SJCRH30 (cell line): ENCODE results near the gene TNFRSF18. TPM values are rescaled to one million over a fixed set of nuclear protein-coding genes. Genes with fewer than 3 reads are reported as not detected.
"Not testable (repeated sequence)": the region's sequence is repeated elsewhere in the genome, so short reads cannot be mapped to it uniquely, and the experiment has no call there.

Experiments used
- DNase-seq, 2 experiments: peaks; one replicate each; pipeline ENCODE4 v3.0.0-alpha.2; 2015 to 2020
- H3K27ac ChIP-seq: fragments of 250-450 bp; sonication (Bioruptor Pico); 2 replicates; pipeline ENCODE4 v1.5.1; 2020; ENCODE audit warnings: mild to moderate bottlenecking, moderate library complexity
- H3K27me3 ChIP-seq: fragments of 250-450 bp; sonication (Bioruptor Pico); 2 replicates; pipeline ENCODE4 v1.5.1; 2020; ENCODE audit warnings: mild to moderate bottlenecking, moderate library complexity
- H3K36me3 ChIP-seq: fragments of 250-450 bp; sonication (Bioruptor Pico); 2 replicates; pipeline ENCODE4 v1.5.1; 2020; ENCODE audit warnings: mild to moderate bottlenecking, moderate library complexity
- H3K4me1 ChIP-seq: fragments of 250-450 bp; sonication (Bioruptor Pico); 2 replicates; pipeline ENCODE4 v1.5.1; 2020; ENCODE audit warnings: mild to moderate bottlenecking, moderate library complexity
- H3K4me3 ChIP-seq: fragments of 250-450 bp; sonication (Bioruptor Pico); 2 replicates; pipeline ENCODE4 v1.5.1; 2020; ENCODE audit warnings: mild to moderate bottlenecking, moderate library complexity
- H3K9me3 ChIP-seq: fragments of 250-450 bp; sonication (Bioruptor Pico); replicated peaks from 2 replicates; pipeline ENCODE4 v1.5.1; 2020; ENCODE audit warnings: mild to moderate bottlenecking, moderate library complexity
- total RNA-seq: library from RNA; depleted of rRNA; stranded (reverse); fragments of >200 nt; shearing (Covaris generic); gene quantifications from 2 replicates; pipeline ENCODE4 v1.2.3, GENCODE V29; 2014; rRNA removed

TNFRSF18 gene, protein sequence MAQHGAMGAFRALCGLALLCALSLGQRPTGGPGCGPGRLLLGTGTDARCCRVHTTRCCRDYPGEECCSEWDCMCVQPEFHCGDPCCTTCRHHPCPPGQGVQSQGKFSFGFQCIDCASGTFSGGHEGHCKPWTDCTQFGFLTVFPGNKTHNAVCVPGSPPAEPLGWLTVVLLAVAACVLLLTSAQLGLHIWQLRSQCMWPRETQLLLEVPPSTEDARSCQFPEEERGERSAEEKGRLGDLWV
- total RNA-seq: 0.33 and 0.93 TPM in 2 replicates

DNA sequence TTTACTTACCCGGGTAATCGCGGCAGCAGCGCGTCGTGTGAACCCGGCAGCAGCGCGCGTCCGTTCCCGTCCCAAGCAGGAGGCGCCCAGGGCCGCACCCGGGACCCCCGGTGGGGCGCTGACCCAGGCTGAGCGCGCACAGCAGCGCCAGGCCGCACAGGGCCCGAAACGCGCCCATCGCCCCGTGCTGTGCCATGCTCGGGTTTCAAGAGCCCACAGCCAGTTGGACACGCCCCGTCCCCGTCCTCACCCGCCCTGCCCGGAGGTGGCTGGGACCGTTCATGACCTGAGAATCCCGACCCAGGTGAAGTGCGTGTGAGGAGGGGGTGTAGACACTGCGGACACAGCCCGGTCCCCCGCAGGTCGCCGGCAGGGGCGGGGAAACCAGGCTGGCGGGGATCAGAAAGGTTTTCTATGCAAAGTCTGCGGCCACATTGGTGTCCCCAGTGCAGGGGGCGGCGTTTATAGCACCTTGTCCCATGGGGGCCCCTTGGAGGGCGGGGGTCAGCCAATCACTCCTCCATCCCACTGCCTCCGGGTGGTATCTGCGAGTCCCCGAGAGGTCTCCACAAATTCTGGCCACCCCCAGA, at the start of gene TNFRSF18:
TSS of gene TNFRSF18 (minus strand) at position 217 of the 590 bp plus-strand sequence. CDS start at position 196, 21 bp downstream.
- H3K36me3 ChIP-seq: no peaks in the 10 kb centered on the region
- H3K27ac ChIP-seq: peak within 1 kb of the TSS; percentile 20
- peaks cover 39% of the 10 kb centered on the region for H3K4me1 ChIP-seq
- no peaks in the 10 kb centered on the region for H3K27me3 ChIP-seq
- no peaks in the 10 kb centered on the region for H3K9me3 ChIP-seq
- no peak within 1 kb of the TSS for H3K4me3 ChIP-seq
- DNase-seq: no peak

DNA sequence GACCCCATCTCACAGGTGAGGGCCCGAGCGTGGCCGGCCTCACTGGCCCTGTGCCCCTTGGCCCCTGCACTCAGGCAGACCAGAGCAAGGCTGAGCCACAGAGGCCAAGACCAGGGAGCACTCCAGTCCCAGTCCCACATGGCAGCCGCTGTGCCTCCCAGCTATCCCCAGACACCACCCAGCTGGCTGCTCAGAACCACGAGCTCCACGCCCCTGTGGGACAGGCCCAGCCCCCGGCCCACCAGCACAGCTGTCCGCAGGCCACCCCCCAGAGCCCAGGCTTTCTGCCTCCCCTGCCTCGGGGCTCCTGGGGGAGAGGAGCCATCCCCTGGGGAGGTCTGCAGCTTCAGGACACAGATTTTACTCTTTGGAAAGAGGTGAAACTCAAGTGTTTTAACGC, 49.2 kb upstream of the TNFRSF18 start:
- no peak for DNase-seq
- H3K36me3 ChIP-seq: peaks cover 46% of the 10 kb centered on the region
- H3K27me3 ChIP-seq: no peaks in the 10 kb centered on the region
- peaks cover 4% of the 10 kb centered on the region; the same call in 1 of the 2 replicates for H3K4me1 ChIP-seq
- no peak overlapping the region for H3K4me3 ChIP-seq
- H3K9me3 ChIP-seq: no peaks in the 10 kb centered on the region
- H3K27ac ChIP-seq: no peak overlapping the region

DNA sequence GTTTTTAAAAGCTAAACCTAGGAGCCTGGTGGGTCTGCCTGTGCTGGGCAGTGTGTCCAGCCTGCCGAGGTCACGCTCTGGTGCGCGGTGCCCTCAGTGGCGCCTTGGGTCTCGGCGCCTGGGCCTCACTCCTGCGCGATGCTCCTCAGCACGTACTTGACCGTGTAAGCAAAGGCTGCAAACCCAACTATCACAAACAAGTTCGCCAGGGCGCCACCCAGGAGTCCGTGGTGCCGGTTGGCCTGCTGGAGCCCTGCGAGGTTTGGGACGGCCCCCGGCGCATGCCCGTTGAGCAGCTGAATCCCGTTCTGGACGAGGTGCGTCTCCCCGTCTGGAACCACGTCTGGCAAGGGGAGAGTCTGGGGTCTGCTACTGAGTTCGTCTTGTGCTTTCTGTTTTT, 48.7 kb upstream of the TNFRSF18 start:
- no peaks in the 10 kb centered on the region for H3K9me3 ChIP-seq
- H3K36me3 ChIP-seq: peaks cover 41% of the 10 kb centered on the region
- no peak for DNase-seq
- no peak overlapping the region for H3K4me3 ChIP-seq
- H3K27ac ChIP-seq: no peak overlapping the region
- peaks cover 4% of the 10 kb centered on the region; the same call in 1 of the 2 replicates for H3K4me1 ChIP-seq
- no peaks in the 10 kb centered on the region for H3K27me3 ChIP-seq

DNA sequence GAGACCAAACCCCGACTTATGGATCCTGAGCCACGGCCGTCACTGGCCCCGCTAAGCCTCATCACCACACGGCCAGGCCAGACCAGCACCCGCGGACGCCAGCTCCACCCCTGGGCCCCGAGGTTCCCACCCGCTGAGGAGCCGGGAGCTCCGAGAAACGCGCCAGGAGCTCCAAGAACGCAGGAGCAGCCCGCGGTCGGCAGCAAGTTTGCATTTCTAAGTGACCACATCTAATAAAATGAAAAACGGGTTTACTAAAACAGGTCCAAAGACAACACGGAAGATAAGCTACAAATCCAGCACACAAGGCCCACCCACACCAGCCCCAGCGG, 48.2 kb upstream of the TNFRSF18 start:
- no peaks in the 10 kb centered on the region for H3K9me3 ChIP-seq
- no peak overlapping the region for H3K27ac ChIP-seq
- peaks cover 4% of the 10 kb centered on the region; the same call in 1 of the 2 replicates for H3K4me1 ChIP-seq
- DNase-seq: no peak
- no peak overlapping the region for H3K4me3 ChIP-seq
- H3K27me3 ChIP-seq: no peaks in the 10 kb centered on the region
- peaks cover 38% of the 10 kb centered on the region for H3K36me3 ChIP-seq

DNA sequence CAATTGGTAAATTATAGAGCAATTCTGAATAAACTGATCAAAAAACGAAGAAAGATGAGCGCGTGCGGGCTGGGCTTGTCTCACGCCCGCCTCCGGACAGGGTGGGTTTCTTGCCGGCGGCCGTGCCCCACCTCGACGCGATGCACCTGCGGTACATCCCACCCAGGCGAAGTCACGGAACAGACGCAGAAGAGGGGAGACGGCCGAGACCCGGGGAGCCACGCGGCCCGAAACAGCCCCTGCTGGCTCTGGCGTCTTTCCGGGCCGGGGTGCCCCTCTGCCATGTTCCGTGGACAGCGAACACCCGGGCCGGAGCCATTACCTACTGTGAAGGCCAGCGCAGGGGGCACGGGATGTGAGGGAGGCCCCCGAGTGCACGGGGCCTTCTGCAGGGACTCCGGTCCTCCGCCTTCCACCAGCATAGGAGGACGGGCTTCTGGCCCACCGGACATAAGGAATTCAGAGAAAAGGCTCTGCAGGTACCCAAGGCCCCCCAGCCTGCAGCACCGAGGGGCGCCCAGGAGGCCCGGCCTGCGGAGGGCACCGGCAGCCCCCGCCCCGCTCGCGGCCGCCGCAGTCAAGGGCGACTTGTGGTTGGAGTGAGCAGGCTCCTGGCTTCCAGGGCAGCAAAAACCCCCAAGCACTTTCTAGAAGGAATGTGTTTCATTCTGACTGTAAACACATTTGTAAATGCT, 47.7 kb upstream of the TNFRSF18 start:
- Histone ChIP-seq H3K36me3 (peaks cover 35% of the 10 kb centered on the region), H3K9me3 (no peaks in the 10 kb centered on the region), H3K4me1 (peaks cover 4% of the 10 kb centered on the region; the same call in 1 of the 2 replicates), H3K27ac (no peak overlapping the region), H3K4me3 (no peak overlapping the region), H3K27me3 (no peaks in the 10 kb centered on the region)
- no peak for DNase-seq

DNA sequence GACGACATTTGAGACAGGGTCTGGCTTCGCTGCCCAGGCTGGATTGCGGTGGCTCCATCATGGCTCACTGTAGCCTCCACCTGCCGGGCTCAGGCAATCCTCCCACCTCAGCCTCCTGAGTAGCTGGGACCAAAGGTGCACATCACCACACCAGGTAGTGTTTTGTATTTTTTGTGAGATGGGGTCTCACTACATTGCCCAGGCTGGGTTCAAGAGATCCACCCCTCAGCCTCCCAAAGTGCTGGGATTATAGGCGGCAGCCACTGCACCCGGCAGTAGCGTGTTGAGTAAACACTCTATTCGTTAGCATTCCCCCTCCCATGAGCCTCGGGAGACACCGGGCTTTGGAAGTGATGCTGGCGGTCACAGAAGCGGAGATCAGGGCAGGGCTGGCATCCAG, 46.9 kb upstream of the TNFRSF18 start:
- no peak overlapping the region for H3K27ac ChIP-seq
- peaks cover 30% of the 10 kb centered on the region for H3K36me3 ChIP-seq
- no peaks in the 10 kb centered on the region for H3K27me3 ChIP-seq
- H3K9me3 ChIP-seq: no peaks in the 10 kb centered on the region
- H3K4me1 ChIP-seq: peaks cover 4% of the 10 kb centered on the region; the same call in 1 of the 2 replicates
- DNase-seq: no peak
- H3K4me3 ChIP-seq: no peak overlapping the region

DNA sequence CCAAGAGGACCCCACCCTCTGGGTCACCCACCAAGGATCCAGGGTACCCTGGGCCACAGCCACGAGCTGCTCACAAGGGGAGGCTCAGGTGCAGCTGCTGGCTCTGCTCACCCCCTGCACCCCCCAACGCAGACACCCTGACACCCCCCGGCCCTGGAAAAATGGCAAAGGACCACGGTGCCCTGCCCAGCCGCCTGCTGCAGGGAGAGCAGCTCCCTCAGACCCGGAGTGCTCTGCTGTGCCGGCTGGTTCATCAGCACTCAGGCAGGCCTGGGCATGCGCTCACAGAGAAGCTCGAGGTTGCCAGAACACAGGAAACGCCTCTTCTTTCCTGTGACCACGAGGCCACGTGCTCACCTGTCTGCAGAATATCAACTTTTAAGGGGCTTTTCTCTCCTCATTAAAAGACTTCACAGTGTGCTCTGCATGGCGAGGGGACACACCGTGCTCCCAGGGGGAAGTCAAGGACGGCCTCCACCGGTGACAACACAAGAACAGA, 44.4 kb upstream of the TNFRSF18 start:
- H3K9me3 ChIP-seq: no peaks in the 10 kb centered on the region
- peak in 1 of 2 experiments; percentile 47 for DNase-seq
- H3K4me1 ChIP-seq: peaks cover 4% of the 10 kb centered on the region; the same call in 1 of the 2 replicates
- peaks cover 20% of the 10 kb centered on the region for H3K36me3 ChIP-seq
- no peak overlapping the region for H3K27ac ChIP-seq
- no peaks in the 10 kb centered on the region for H3K27me3 ChIP-seq
- no peak overlapping the region for H3K4me3 ChIP-seq

DNA sequence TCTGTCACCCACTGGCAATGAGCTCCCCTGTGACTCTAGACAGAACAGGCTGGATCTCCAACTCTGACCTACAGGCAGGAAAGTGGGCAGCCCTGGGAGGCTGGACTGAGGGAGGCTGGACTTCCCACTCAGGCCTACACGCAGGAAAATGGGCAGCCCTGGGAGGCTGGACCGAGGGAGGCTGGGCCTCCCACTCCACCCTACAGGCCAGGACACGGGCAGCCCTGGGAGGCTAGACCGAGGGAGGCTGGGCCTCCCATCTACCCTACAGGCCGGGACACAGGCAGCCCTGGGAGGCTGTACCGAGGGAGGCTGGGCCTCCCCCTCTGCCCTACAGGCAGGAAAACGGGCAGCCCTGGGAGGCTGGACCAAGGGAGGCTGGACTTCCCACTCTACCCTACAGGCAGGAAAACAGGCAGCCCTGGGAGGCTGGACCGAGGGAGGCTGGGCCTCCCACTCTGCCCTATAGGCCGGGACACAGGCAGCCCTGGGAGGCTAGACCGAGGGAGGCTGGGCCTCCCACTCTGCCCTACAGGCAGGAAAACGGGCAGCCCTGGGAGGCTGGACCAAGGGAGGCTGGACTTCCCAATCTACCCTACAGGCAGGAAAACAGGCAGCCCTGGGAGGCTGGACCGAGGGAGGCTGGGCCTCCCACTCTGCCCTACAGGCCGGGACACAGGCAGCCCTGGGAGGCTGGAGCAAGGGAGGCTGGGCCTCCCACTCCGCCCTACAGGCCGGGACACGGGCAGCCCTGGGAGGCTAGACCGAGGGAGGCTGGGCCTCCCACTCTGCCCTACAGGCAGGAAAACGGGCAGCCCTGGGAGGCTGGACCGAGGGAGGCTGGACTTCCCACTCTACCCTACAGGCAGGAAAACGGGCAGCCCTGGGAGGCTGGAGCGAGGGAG, 41.9 kb upstream of the TNFRSF18 start:
- DNase-seq, H3K4me1 ChIP-seq, H3K4me3 ChIP-seq, H3K27ac ChIP-seq, H3K27me3 ChIP-seq, H3K9me3 ChIP-seq, H3K36me3 ChIP-seq: not testable (repeated sequence)

DNA sequence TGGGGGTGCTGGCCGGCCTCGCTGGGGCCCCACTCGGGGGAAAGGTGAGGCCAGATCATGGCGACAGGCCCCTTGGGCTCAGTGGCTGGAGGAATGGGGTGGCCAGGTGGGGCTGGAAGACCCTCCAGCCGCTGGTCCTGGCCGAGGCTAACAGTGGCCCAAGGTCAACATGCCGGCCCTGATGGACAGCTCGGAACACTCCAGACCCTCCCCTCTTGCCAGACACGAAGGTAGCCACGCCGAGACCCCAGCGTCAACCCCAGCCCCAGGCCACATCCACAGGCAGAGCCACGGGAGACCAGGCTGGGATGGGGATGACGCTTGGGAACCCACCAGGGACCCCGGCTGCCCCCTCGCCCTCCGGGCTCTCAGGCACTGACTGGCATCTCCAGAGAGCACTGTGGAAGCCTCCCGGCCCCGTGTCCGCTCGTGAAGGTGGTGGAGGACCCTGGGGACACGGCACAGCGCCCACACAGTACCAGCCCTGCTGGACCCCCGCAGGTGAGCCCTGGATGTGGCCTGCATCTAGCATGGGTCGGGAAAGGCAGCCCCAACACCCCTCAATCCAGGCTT, 41.0 kb upstream of the TNFRSF18 start:
- Histone ChIP-seq H3K27ac (no peak overlapping the region), H3K27me3 (peaks cover 8% of the 10 kb centered on the region; the same call in 1 of the 2 replicates), H3K36me3 (no peaks in the 10 kb centered on the region), H3K9me3 (no peaks in the 10 kb centered on the region), H3K4me3 (no peak overlapping the region), H3K4me1 (peaks cover 4% of the 10 kb centered on the region; the same call in 1 of the 2 replicates)
- no peak for DNase-seq

DNA sequence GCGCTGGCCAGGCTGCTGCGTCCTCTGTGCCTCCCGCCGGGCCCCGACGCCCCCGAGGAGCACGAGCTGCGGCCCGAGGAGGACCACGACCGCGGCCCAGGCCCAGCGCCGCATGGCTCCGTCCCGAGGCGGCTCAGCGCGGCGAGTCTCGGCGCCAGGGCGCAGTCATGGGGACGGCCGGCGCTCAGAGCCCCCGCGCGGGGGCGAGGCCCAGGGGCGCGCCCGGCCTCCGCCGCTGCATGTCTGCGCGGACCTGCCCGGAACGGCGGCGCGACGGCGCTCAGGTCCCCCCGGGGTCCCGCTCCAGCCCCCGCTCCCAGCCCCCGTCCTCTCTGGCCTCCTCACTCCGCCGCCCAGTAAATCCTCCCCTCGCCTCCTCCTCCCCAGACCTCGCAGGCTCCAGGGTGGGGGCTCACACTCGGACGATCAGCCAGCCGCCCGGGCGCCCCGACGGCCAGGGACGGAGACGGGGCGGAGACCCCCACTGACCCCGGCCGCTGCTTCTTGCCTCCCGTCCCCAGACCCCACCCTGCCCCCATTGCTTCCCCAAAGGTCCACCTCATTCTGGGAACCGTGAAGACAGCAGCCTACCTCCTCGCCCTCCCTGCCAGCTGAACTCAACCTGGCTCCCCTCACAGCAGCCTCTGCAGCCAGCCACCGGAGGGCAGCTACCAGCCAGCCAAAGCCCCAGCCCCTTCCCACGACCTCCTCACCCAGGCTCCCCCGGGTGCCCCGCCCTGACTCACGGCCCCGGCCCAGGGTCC, 40.4 kb upstream of the TNFRSF18 start, which contains the start of gene C1QTNF12:
TSS of gene C1QTNF12 (minus strand) at position 146 of the 764 bp plus-strand sequence. CDS start at position 114, 32 bp downstream.
- Histone ChIP-seq H3K9me3 (no peaks in the 10 kb centered on the region), H3K27ac (no peak within 1 kb of the TSS)
- DNase-seq: no peak

DNA sequence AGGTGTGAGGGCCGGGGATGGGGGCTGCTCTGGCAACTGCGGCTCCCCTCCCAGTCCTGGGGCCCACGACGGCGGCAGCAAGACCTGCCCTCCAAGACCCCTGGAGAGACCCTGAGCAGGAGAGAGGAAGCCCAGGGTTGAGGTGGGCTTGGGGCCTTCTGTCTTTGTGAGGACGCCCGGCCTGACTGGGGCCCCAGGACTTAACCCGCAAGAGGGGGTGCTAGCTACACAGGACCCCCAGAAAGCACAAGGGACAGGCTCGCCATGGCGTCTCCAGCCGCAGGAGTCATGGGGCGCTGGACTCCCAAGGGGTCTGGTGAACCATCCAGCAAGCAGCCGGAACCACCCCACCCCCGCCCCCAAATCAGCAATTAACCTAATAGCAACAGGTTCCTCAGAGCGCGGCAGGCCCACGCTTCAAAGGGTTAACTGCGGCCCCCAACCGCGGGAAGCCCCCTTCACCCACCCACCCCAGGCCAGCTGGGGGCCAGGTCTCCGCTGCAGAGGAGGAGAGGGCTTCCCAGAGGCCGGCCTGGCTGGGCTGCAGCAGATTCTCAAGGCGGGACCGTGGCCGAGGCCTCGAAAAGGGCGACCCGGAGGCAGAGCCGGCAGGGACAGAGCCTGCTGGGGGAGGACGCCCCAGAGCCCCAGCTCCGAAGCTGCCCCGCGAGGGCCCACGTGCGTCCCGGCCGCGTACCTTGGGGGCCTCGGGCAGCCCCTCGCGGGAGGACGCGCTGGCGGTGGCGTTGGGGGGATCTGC, 39.6 kb upstream of the TNFRSF18 start:
- peaks cover 3% of the 10 kb centered on the region; the same call in 1 of the 2 replicates for H3K4me1 ChIP-seq
- no peak overlapping the region for H3K4me3 ChIP-seq
- no peaks in the 10 kb centered on the region for H3K9me3 ChIP-seq
- no peak overlapping the region for H3K27ac ChIP-seq
- DNase-seq: no peak
- H3K36me3 ChIP-seq: no peaks in the 10 kb centered on the region
- H3K27me3 ChIP-seq: peaks cover 22% of the 10 kb centered on the region

More for the DNA sequence above, 40.4 kb upstream of the TNFRSF18 start, which contains the start of gene C1QTNF12:
- peaks cover 4% of the 10 kb centered on the region; the same call in 1 of the 2 replicates for H3K4me1 ChIP-seq
- H3K36me3 ChIP-seq: no peaks in the 10 kb centered on the region
- H3K27me3 ChIP-seq: peaks cover 14% of the 10 kb centered on the region; the same call in 1 of the 2 replicates
- no peak within 1 kb of the TSS for H3K4me3 ChIP-seq

DNA sequence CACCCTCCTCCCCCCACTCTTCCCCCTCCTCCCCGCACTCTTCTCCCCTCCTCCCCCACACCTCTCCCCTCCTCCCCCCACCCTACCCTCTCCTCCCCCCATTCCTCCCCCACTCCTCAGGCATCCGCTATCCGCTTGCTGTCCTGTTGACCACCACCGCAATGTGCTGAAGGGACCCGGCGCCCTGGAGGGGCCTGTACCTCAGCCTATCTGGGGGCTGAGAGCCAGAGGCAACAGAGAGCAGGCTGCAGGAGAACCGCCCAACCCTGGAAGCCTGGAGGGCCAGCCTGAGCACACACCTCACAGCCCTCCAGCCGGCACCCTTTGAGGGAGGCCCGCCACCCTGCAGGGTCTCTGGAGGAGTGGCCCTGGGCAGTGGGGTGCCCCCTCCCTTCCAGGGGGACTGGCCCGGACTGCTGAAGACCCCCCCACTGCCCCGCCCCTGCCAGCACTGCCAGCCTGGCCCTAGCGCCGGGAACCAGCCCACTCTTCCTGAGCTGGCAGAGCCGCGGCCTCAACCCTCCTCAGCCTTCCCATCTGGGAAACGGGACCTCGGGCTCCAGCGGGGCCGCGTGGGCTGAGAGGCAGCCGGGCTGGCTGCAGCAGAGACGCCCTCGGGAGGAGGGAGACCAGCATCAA, 38.9 kb upstream of the TNFRSF18 start:
- Histone ChIP-seq H3K27ac (no peak overlapping the region), H3K36me3 (no peaks in the 10 kb centered on the region), H3K27me3 (peaks cover 25% of the 10 kb centered on the region), H3K4me3 (no peak overlapping the region), H3K9me3 (no peaks in the 10 kb centered on the region), H3K4me1 (no peaks in the 10 kb centered on the region)
- DNase-seq: no peak
